HepG2 (cell line): ENCODE measurements around the gene PRR36. TPM values are rescaled to one million over a fixed set of nuclear protein-coding genes. Genes with fewer than 3 reads are reported as not detected.

Experiments used
- ATAC-seq: fragments of 200-7000 bp; cut with Tn5 transposase; 3 replicates; pipeline ENCODE4 v1.9.1; 2020; ENCODE audit warnings: mild to moderate bottlenecking, moderate library complexity
- BruUV-seq: library from RNA; stranded (reverse); fragments of 400-500 nt; replicated peaks from 2 replicates; lab custom pipeline; 2021; lab: Mats Ljungman, UMichigan
- CTCF ChIA-PET: fragments of 300-600 bp; formaldehyde crosslinking; extraction: SDS; loops from one replicate; lab custom pipeline; 2021; ENCODE audit warnings: low total read pairs, inconsistent platforms, low intra/inter-chr PET ratio; lab: Yijun Ruan, JAX
- POLR2A ChIA-PET: fragments of 350-600 bp; sonication (Branson Sonifier 250); formaldehyde crosslinking; loops from one replicate; lab custom pipeline; 2020; ENCODE audit warnings: antibody characterized with exemption, inconsistent platforms; lab: Yijun Ruan, JAX
- DNase-seq: peaks from one replicate; pipeline ENCODE4 v3.0.0-alpha.2; 2015; ENCODE audit warnings: low spot score
- FAIRE-seq: peaks from 3 replicates; lab custom pipeline; 2011; peaks lifted over from hg19 to GRCh38; lab: Jason Lieb, UNC
- H2AFZ ChIP-seq: one replicate; pipeline ENCODE4 v1.6.1; 2011; ENCODE audit warnings: low read length, inconsistent platforms
- H3K27ac ChIP-seq: fragments of 300-600 bp; 3 replicates; pipeline ENCODE4 v1.8.0; 2011; ENCODE audit warnings: mixed run types, mild to moderate bottlenecking, mixed read lengths, low read length, inconsistent platforms; ENCODE audit not compliant: insufficient read depth; ENCODE audit errors: extremely low read length
- H3K27me3 ChIP-seq, 2 experiments: fragments of 200-600 bp in 1 of 2; 2 replicates in 1 of 2; 3 replicates in 1 of 2; pipeline versions ENCODE4 v1.6.0 to v1.8.0; 2011; ENCODE audit warnings: low read length in 2 of 2, mild to moderate bottlenecking in 2 of 2, moderate library complexity in 2 of 2, inconsistent platforms in 1 of 2; ENCODE audit not compliant: insufficient read depth in 2 of 2, control insufficient read depth in 1 of 2
- H3K36me3 ChIP-seq, 2 experiments: fragments of 200-600 bp in 1 of 2; replicated peaks in 1 of 2; 2 replicates in 1 of 2; 3 replicates in 1 of 2; pipeline versions ENCODE4 v1.5.1 to v1.8.0; 2011; ENCODE audit warnings: low read length in 2 of 2, inconsistent platforms in 1 of 2; ENCODE audit not compliant: insufficient read depth in 2 of 2, control insufficient read depth in 1 of 2
- H3K4me1 ChIP-seq: 2 replicates; pipeline ENCODE4 v1.5.1; 2012; ENCODE audit warnings: low read length, inconsistent platforms; ENCODE audit not compliant: insufficient read depth
- H3K4me2 ChIP-seq: 2 replicates; pipeline ENCODE4 v1.6.0; 2011; ENCODE audit warnings: low read depth, low read length, inconsistent platforms
- H3K4me3 ChIP-seq, 3 experiments: fragments of 200-600 bp in 1 of 3; sonication (generic), shearing (Covaris generic) in 1 of 3; replicated peaks in 1 of 3; 2 replicates each; pipeline ENCODE4 v1.5.1; 2011 to 2016; ENCODE audit warnings: low read length in 3 of 3, inconsistent platforms in 2 of 3, low read depth in 2 of 3, mild to moderate bottlenecking in 2 of 3, control low read depth in 1 of 3, mixed read lengths in 1 of 3; ENCODE audit not compliant: insufficient read depth in 1 of 3
- H3K79me2 ChIP-seq: one replicate; pipeline ENCODE4 v1.6.1; 2011; ENCODE audit warnings: low read length, inconsistent platforms; ENCODE audit not compliant: insufficient read depth
- H3K9ac ChIP-seq: 2 replicates; pipeline ENCODE4 v1.6.0; 2011; ENCODE audit warnings: mild to moderate bottlenecking, low read depth, low read length, inconsistent platforms; ENCODE audit not compliant: insufficient read depth
- H3K9me3 ChIP-seq: 2 replicates; pipeline ENCODE4 v1.5.1; 2012; ENCODE audit warnings: mild to moderate bottlenecking, low read length
- H4K20me1 ChIP-seq: 2 replicates; pipeline ENCODE4 v1.6.0; 2011; ENCODE audit warnings: inconsistent platforms, mild to moderate bottlenecking, low read length, moderate library complexity; ENCODE audit not compliant: insufficient read depth
- RAD51 ChIP-seq: fragments of 450-650 bp; IDR thresholded peaks from 2 replicates; pipeline ENCODE4 v1.6.1; 2016; ENCODE audit warnings: borderline replicate concordance
- RARA ChIP-seq: IDR thresholded peaks from 2 replicates; pipeline ENCODE4 v1.6.1; 2016; ENCODE audit warnings: missing genetic modification reagents, missing compliant biosample characterization
- THAP11 ChIP-seq: IDR thresholded peaks from 2 replicates; pipeline ENCODE4 v1.6.1; 2016; ENCODE audit warnings: missing biosample characterization, missing genetic modification reagents
- USF2 ChIP-seq, 2 experiments: sonication (generic) in 1 of 2; formaldehyde crosslinking in 1 of 2; IDR thresholded peaks; 2 replicates each; pipeline versions ENCODE4 v1.5.1 to v1.6.1; 2011 to 2020; ENCODE audit warnings: borderline replicate concordance in 1 of 2, low read depth in 1 of 2, low read length in 1 of 2, mild to moderate bottlenecking in 1 of 2, missing genetic modification reagents in 1 of 2, moderate library complexity in 1 of 2
- ZBTB33 ChIP-seq: sonication (generic); formaldehyde crosslinking; IDR thresholded peaks from 2 replicates; pipeline ENCODE4 v1.4.0; 2020; ENCODE audit warnings: missing genetic modification reagents
- ZNF670 ChIP-seq: sonication (generic); formaldehyde crosslinking; IDR thresholded peaks from 2 replicates; pipeline ENCODE4 v1.8.0; 2022; ENCODE audit warnings: mild to moderate bottlenecking, missing genetic modification reagents, borderline replicate concordance
- WGBS: methylation state at CpG from one replicate; pipeline ENCODE4 v1.1.6; 2017; ENCODE audit warnings: low lambda C conversion rate; 5-methylcytosine and 5-hydroxymethylcytosine counted together
- in situ Hi-C: cut with HindIII; loops from 2 replicates; pipeline ENCODE4 v1.10.0; 2017; ENCODE audit warnings: low pct_unique_long_range_greater_than_20kb; ENCODE audit not compliant: extremely low pct_ligation_motif_present
- intact Hi-C: fragments of 100-400 bp; cut with micrococcal nuclease; formaldehyde crosslinking; loops from one replicate; pipeline ENCODE4 v1.10.0; 2022; ENCODE audit not compliant: unreplicated experiment
- polyA plus RNA-seq, 8 experiments: library from polyadenylated mRNA; depleted of rRNA in 3 of 8; stranded (reverse) in 7 of 8; unstranded in 1 of 8; fragments of >200 nt; fragmentation: Illumina TruSeq in 4 of 8; extraction: Trizol in 4 of 8; gene quantifications; 2 replicates each; pipeline versions ENCODE4 v1.2.1 to v1.2.3, GENCODE V29; 2011 to 2016; ENCODE audit warnings: low read depth in 4 of 8, missing spikeins in 1 of 8, mixed read lengths in 1 of 8; ENCODE audit not compliant: insufficient read depth in 1 of 8
- total RNA-seq, 5 experiments: library from RNA; depleted of rRNA; stranded (reverse); fragments of >200 nt; fragmentation: Illumina TruSeq; extraction: Trizol; gene quantifications; 2 replicates each; pipeline ENCODE4 v1.2.3, GENCODE V29; 2016; ENCODE audit warnings: low read depth in 1 of 5

Gene PRR36
- total and polyA plus RNA-seq, 2 of the 13 experiments (the other 11 are each of a cell fraction or from before 2014, with no cell fraction given) = 0.07 to 0.17 TPM

GRCh38 chr19:7832781-7833180 lies 41.4 kb downstream of the PRR36 start:
- in situ Hi-C loops = no loop called here
- H3K79me2 ChIP-seq = no peaks in the 10 kb centered on the region
- FAIRE-seq = no peak
- ChIA-PET POLR2A (no interaction called here), CTCF (no interaction called here)
- H3K4me2 ChIP-seq = peak overlapping the region; percentile 64
- H4K20me1 ChIP-seq = no peaks in the 10 kb centered on the region
- H3K9me3 ChIP-seq = no peaks in the 10 kb centered on the region
- intact Hi-C loops = no loop called here
- H3K27ac ChIP-seq = no peak overlapping the region
- TF ChIP-seq RAD51 (peak; percentile 74), RARA (no peak), USF2 (IDR thresholded peaks at IDR 0.05; ENCODE audit: low read depth, low read length) (peak; percentile 69), USF2 (CRISPR knock-in tag; IDR thresholded peaks at IDR 0.05; ENCODE audit: borderline replicate concordance) (no peak), ZNF670 (CRISPR knock-in tag) (no peak), THAP11 (CRISPR knock-in tag) (0 out of 2 replicates have a peak, but pooled peaks have one; percentile 1), ZBTB33 (CRISPR knock-in tag) (no peak)
- 19% methylated on average over 12 of the region's 12 CpGs for WGBS
- BruUV-seq = no TSS peak
- H3K4me3 ChIP-seq = peak overlapping the region in 1 of 3 experiments; percentile 29; a peak in 2 of 6 replicates
- no peak for ATAC-seq
- H3K27me3 ChIP-seq = peaks cover 0 to under 1% of the 10 kb centered on the region in 2 experiments; a peak in 1 of 5 replicates
- no peak overlapping the region for H2AFZ ChIP-seq
- H3K9ac ChIP-seq = no peak overlapping the region
- no peaks in the 10 kb centered on the region for H3K36me3 ChIP-seq
- H3K4me1 ChIP-seq = peaks cover 46% of the 10 kb centered on the region
- DNase-seq = no peak
